Activated CD4-positive, alpha-beta T cell treated with anti-CD3 and anti-CD28 coated beads for 24 hours (primary cell): Measurements from ENCODE around the gene RAMP1.
"Not testable (repeated sequence)": the region's sequence is repeated elsewhere in the genome, so short reads cannot be mapped to it uniquely, and the experiment has no call there.

Experiments
- DNase-seq, 2 donors: peaks; one replicate each; pipeline ENCODE4 v3.0.0-alpha.2; 2020; ENCODE audit warnings: low read depth in 2 of 2

Gene RAMP1

GRCh38 chr2:237859533-237860272, at the start of gene RAMP1:
RAMP1 (plus strand) TSS chr2:237859623; CDS start chr2:237859676, 53 bp downstream.
- DNase-seq = no peak

GRCh38 chr2:237815637-237816036, 43.8 kb upstream of the RAMP1 start:
- no peak for DNase-seq

GRCh38 chr2:237816531-237816930, 42.9 kb upstream of the RAMP1 start:
- no peak for DNase-seq

GRCh38 chr2:237818066-237818473, 41.4 kb upstream of the RAMP1 start:
- DNase-seq = no peak

DNA sequence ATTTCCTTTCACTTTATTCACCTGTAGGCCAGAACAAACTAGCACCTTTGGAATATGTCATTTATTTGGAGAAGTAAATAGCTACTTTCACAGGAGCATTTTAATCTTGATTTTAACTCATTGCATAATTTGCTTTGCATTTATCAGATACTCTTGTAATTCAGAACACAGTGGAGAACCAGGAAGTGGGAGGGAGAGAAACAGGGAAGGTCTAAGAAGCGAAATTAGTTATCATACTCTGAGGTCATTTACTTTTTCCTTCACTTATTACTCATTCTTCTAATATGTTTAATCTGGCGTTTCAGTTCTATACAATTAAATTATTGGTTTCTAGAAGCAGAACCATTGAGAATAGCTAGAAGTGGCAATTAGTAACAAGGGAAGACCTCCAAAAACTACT, 40.2 kb upstream of the RAMP1 start:
- DNase-seq = no peak

GRCh38 chr2:237820421-237820820, 39.0 kb upstream of the RAMP1 start:
- DNase-seq = no peak

- DNase-seq = no peak
These were observed 35.9 kb upstream of the RAMP1 start for GRCh38 chr2:237823544-237823943.

DNA sequence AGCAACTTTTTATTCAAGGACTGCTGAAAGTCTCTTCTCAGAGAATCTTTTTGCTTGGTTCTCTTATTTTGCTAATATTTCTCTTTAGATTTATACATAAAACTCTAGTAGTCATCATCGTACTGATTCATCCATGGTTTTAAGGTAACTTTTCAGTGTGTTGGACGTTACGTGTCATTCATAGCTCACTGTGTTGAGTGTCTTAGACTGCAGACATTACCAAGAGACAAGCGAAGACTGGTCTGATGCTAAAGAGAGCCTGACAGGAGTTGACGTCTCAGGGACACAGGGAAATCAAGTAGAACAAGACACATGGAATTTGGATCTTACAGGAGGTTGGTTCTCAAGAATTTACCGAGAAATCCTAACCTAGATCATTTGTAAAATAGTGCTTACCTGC, 35.3 kb upstream of the RAMP1 start:
- no peak for DNase-seq

- no peak for DNase-seq
These were observed 31.9 kb upstream of the RAMP1 start for GRCh38 chr2:237827421-237827987.

DNA sequence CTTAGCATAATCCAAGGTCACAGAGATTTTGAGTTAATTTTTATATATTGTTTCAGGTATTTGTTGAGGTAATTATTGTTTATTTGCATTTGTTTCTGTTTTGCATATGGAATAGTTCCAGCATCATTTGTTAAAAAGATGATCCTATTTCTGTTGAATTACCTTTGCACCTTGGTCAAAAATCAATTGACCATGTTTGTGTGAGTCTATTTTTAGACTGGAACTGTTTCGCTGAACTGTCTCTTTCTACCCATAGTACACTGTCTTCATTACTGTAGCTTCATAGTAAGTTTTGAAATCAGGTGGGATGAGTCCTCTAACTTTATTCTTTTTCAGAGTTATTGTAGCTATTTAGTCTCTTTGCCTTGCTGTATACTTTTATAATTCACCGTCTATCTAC, 28.9 kb upstream of the RAMP1 start:
- DNase-seq = no peak

GRCh38 chr2:237833546-237833945, 25.9 kb upstream of the RAMP1 start:
- DNase-seq = no peak

- DNase-seq = no peak
These were observed 24.1 kb upstream of the RAMP1 start for GRCh38 chr2:237835372-237835771.

- no peak for DNase-seq
These were observed 18.4 kb upstream of the RAMP1 start for GRCh38 chr2:237841051-237841450.

- DNase-seq = not testable (repeated sequence)
These were observed 10.5 kb upstream of the RAMP1 start for GRCh38 chr2:237848940-237849339.

DNA sequence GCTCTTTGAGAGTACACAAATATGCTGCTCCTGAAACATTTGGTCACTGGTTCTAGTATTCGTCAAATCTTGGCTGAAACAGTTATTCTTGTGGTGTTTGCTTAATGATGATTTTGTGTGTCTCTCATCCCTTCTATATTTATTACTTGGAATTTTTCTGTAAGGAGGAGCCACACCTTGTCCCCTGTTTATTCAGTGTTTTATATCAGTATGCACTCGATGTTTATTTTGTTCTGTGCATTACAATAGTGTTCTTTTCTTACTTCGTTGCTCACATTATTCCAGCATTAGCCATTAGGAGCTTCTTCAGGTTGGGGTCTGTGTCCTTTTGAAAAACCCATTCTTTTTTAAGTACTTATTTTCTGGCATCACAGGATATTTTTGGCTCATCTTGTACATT, 5.1 kb upstream of the RAMP1 start:
- no peak for DNase-seq

GRCh38 chr2:237857791-237858190, 1.6 kb upstream of the RAMP1 start:
- DNase-seq = no peak

GRCh38 chr2:237858294-237859081, 935 bp upstream of the RAMP1 start:
- no peak for DNase-seq

GRCh38 chr2:237859082-237859433, 365 bp upstream of the RAMP1 start:
- no peak for DNase-seq

GRCh38 chr2:237860273-237860935, 981 bp downstream of the RAMP1 start:
- no peak for DNase-seq

- DNase-seq = no peak
These were observed 2.6 kb downstream of the RAMP1 start for GRCh38 chr2:237861875-237862527.

DNA sequence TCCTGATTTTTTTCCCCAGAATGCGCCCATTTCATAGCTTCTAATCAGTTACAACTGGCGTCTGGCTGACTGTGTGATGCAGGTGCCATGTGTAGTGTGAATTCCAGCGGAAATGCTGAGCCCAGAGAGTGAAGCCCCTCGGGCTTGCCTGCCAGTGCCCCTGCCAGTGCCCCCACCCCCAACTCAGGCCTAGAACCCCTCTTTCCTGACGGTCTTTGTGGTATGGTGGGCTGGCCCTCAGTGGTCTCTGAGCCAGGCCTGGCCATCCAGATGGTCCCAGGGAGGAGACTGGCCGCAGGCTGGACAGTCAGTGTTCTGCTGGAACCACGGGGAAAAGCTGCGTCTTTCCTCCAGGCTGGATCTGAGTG, 3.1 kb downstream of the RAMP1 start:
- DNase-seq = no peak

DNA sequence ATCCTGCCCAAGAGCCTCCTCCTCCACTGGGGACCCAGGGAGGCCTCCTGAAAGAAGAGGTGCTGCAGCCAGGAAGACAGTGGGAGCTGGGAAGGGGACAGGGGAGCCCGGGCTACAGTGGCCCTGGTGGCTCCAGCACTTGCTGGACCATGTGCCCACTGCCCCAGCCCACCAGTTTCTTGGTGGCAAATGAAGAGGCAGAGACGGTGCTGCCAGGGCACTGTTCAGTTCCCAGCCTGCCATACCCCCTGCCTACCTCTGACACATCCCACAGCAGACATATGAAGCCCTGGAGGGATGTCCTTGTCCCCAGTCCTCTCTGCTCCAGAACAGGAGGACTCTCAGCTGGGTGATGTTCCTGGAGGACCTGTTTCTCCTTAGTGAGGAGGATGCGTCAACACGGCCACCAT, 3.7 kb downstream of the RAMP1 start:
- DNase-seq = no peak
